ENCODE data around the gene INPP5K. TPM values are rescaled to one million over a fixed set of nuclear protein-coding genes. Genes with fewer than 3 reads are reported as not detected.
A peak's percentile ranks its signal among the peaks of the same experiment; 100 is the strongest.

The INPP5K gene
- total RNA-seq, 1 experiment from 2014 or later, result 41.9 TPM

GRCh38 chr17:1561420-1562175 is 45.2 kb upstream of the INPP5K start:
- Histone ChIP-seq H3K36me3 (ENCODE audit: low read depth) (0 out of 2 replicates have a peak, but pooled peaks cover 9% of the 10 kb centered on the region), H3K79me2 (ENCODE audit: low read depth) (peaks cover 48% of the 10 kb centered on the region), H4K20me1 (ENCODE audit: insufficient read depth) (peaks cover 43% of the 10 kb centered on the region), H3K4me1 (replicated peaks; ENCODE audit: insufficient read depth) (peaks cover 21% of the 10 kb centered on the region), H3K27me3 (ENCODE audit: insufficient read depth, low read depth) (no peaks in the 10 kb centered on the region), H3K4me2 (peak overlapping the region; percentile 91), H3K9me2 (ENCODE audit: insufficient read depth) (no peaks in the 10 kb centered on the region), H3K27ac (no peak overlapping the region), H3K9me3 (ENCODE audit: insufficient read depth, low read depth) (no peaks in the 10 kb centered on the region), H3K4me3 (peak overlapping the region; percentile 92), H3F3A (ENCODE audit: insufficient read depth, low read depth) (peaks cover 25% of the 10 kb centered on the region; the same call in 1 of the 2 replicates), H2AFZ (peak overlapping the region; percentile 72; the same call in 1 of the 2 replicates)
- TF ChIP-seq CTCF (conservative IDR thresholded peaks at IDR 0.05) (no peak; the same call in 1 of the 2 replicates), EZH2 (IDR thresholded peaks at IDR 0.05; ENCODE audit: low read depth) (no peak)
- ChIA-PET CTCF (no interaction called here), POLR2A (ENCODE audit: unreplicated experiment) (no interaction called here)
- intact Hi-C loops (cut with micrococcal nuclease; ENCODE audit: unreplicated experiment), result loop anchor here (1.0 to 2.0 kb wide), 3 partner anchors 73 to 155 kb away; no protein-coding TSS in a partner anchor
- DNase-seq, result peak in 1 of 2 experiments; percentile 36
- BruUV-seq (replicated peaks), result no TSS peak

- Histone ChIP-seq H3K36me3 (ENCODE audit: low read depth) (0 out of 2 replicates have a peak, but pooled peaks cover 9% of the 10 kb centered on the region), H3K9me3 (ENCODE audit: insufficient read depth, low read depth) (no peaks in the 10 kb centered on the region), H2AFZ (no peak overlapping the region), H3K4me1 (replicated peaks; ENCODE audit: insufficient read depth) (peaks cover 17% of the 10 kb centered on the region), H3K79me2 (ENCODE audit: low read depth) (peaks cover 48% of the 10 kb centered on the region), H3F3A (ENCODE audit: insufficient read depth, low read depth) (peaks cover 25% of the 10 kb centered on the region; the same call in 1 of the 2 replicates), H3K4me3 (peak overlapping the region; percentile 92), H4K20me1 (ENCODE audit: insufficient read depth) (peaks cover 48% of the 10 kb centered on the region), H3K27ac (no peak overlapping the region), H3K27me3 (ENCODE audit: insufficient read depth, low read depth) (no peaks in the 10 kb centered on the region), H3K4me2 (peak overlapping the region; percentile 91), H3K9me2 (ENCODE audit: insufficient read depth) (no peaks in the 10 kb centered on the region)
- ChIA-PET POLR2A (ENCODE audit: unreplicated experiment) (no interaction called here), CTCF (interaction anchor here (0.7 kb wide), 1 partner anchor 83 kb away, joined by 3 read pairs; no protein-coding TSS in a partner anchor)
- BruUV-seq (replicated peaks), result no TSS peak
- no peak for DNase-seq
- TF ChIP-seq EZH2 (IDR thresholded peaks at IDR 0.05; ENCODE audit: low read depth) (no peak), CTCF (conservative IDR thresholded peaks at IDR 0.05) (no peak)
- intact Hi-C loops (cut with micrococcal nuclease; ENCODE audit: unreplicated experiment), result no loop called here
These were observed 44.5 kb upstream of the INPP5K start for GRCh38 chr17:1560858-1561355.

GRCh38 chr17:1560101-1560857 is 43.9 kb upstream of the INPP5K start:
- intact Hi-C loops (cut with micrococcal nuclease; ENCODE audit: unreplicated experiment), result no loop called here
- 0 out of 2 replicates have a peak, but pooled peaks cover 9% of the 10 kb centered on the region for H3K36me3 ChIP-seq (ENCODE audit: low read depth)
- no peak for DNase-seq
- no peak overlapping the region for H3K4me3 ChIP-seq
- H3K4me2 ChIP-seq, result peak overlapping the region; percentile 91; the same call in 1 of the 2 replicates
- H3K9me2 ChIP-seq (ENCODE audit: insufficient read depth), result no peaks in the 10 kb centered on the region
- ChIA-PET CTCF (interaction anchor here (0.7 kb wide), 1 partner anchor 83 kb away, joined by 3 read pairs; no protein-coding TSS in a partner anchor), POLR2A (ENCODE audit: unreplicated experiment) (no interaction called here)
- TSS peak; percentile 30 for BruUV-seq (replicated peaks)
- no peaks in the 10 kb centered on the region for H3K9me3 ChIP-seq (ENCODE audit: insufficient read depth, low read depth)
- H3K4me1 ChIP-seq (replicated peaks; ENCODE audit: insufficient read depth), result peaks cover 17% of the 10 kb centered on the region
- no peak overlapping the region for H3K27ac ChIP-seq
- peaks cover 23% of the 10 kb centered on the region; the same call in 1 of the 2 replicates for H3F3A ChIP-seq (ENCODE audit: insufficient read depth, low read depth)
- peaks cover 52% of the 10 kb centered on the region for H4K20me1 ChIP-seq (ENCODE audit: insufficient read depth)
- no peaks in the 10 kb centered on the region for H3K27me3 ChIP-seq (ENCODE audit: insufficient read depth, low read depth)
- H3K79me2 ChIP-seq (ENCODE audit: low read depth), result peaks cover 48% of the 10 kb centered on the region
- TF ChIP-seq EZH2 (IDR thresholded peaks at IDR 0.05; ENCODE audit: low read depth) (no peak), CTCF (conservative IDR thresholded peaks at IDR 0.05) (no peak)
- H2AFZ ChIP-seq, result no peak overlapping the region

All from PC-9 (cell line).